ENCODE results near the gene ZDHHC21.

GRCh38 chr9:14687042-14687719, 6.1 kb downstream of the ZDHHC21 start:
- TF ChIP-seq CTCF (IDR thresholded peaks at IDR 0.05) (no peak), POLR2A (IDR thresholded peaks at IDR 0.05) (no peak)
